H9 (cell line): ENCODE results near the gene AVEN. TPM values are rescaled to one million over a fixed set of nuclear protein-coding genes. Genes with fewer than 3 reads are reported as not detected.

ENCODE experiments used
- DNase-seq: peaks from one replicate; pipeline ENCODE4 v3.0.0-alpha.2; 2017
- H2AFZ ChIP-seq: one replicate; pipeline ENCODE4 v1.6.1; 2013; ENCODE audit warnings: mild to moderate bottlenecking, low read length, control low read depth, moderate library complexity
- H2AK5ac ChIP-seq: 2 replicates; pipeline ENCODE4 v1.6.1; 2013; ENCODE audit warnings: low read length, control low read depth, mixed read lengths; ENCODE audit not compliant: insufficient read length
- H2BK120ac ChIP-seq: one replicate; pipeline ENCODE4 v1.6.1; 2013; ENCODE audit warnings: low read depth, mild to moderate bottlenecking, low read length, control low read depth, inconsistent platforms; ENCODE audit not compliant: poor library complexity, severe bottlenecking
- H2BK12ac ChIP-seq: 2 replicates; pipeline ENCODE4 v1.6.1; 2013; ENCODE audit warnings: low read length, control low read depth, mixed read lengths, low read depth; ENCODE audit not compliant: insufficient read length
- H2BK15ac ChIP-seq: 2 replicates; pipeline ENCODE4 v1.6.1; 2013; ENCODE audit warnings: low read depth, low read length, control low read depth
- H2BK20ac ChIP-seq: one replicate; pipeline ENCODE4 v1.6.1; 2013; ENCODE audit warnings: low read depth, mild to moderate bottlenecking, low read length, control low read depth, inconsistent platforms; ENCODE audit not compliant: poor library complexity, severe bottlenecking
- H2BK5ac ChIP-seq: 2 replicates; pipeline ENCODE4 v1.6.1; 2013; ENCODE audit warnings: low read length, control low read depth, mixed read lengths; ENCODE audit not compliant: insufficient read length
- H3K14ac ChIP-seq: 2 replicates; pipeline ENCODE4 v1.6.1; 2013; ENCODE audit warnings: low read length, control low read depth; ENCODE audit not compliant: insufficient read depth
- H3K18ac ChIP-seq: 2 replicates; pipeline ENCODE4 v1.6.1; 2013; ENCODE audit warnings: low read depth, mild to moderate bottlenecking, mixed read lengths, low read length, control low read depth; ENCODE audit not compliant: insufficient read length
- H3K23ac ChIP-seq: 2 replicates; pipeline ENCODE4 v1.6.1; 2013; ENCODE audit warnings: low read length, control low read depth, mixed read lengths, low read depth; ENCODE audit not compliant: insufficient read length
- H3K23me2 ChIP-seq: 2 replicates; pipeline ENCODE4 v1.6.1; 2013; ENCODE audit warnings: low read depth, mild to moderate bottlenecking, mixed read lengths, low read length, control low read depth; ENCODE audit not compliant: insufficient read length, poor library complexity, severe bottlenecking
- H3K27ac ChIP-seq: 2 replicates; pipeline ENCODE4 v1.5.1; 2013; ENCODE audit warnings: low read length, control low read depth, mixed read lengths, low read depth; ENCODE audit not compliant: insufficient read length
- H3K27me3 ChIP-seq: 2 replicates; pipeline ENCODE4 v1.6.1; 2013; ENCODE audit warnings: low read length, control low read depth, inconsistent platforms; ENCODE audit not compliant: insufficient read depth
- H3K4ac ChIP-seq: 2 replicates; pipeline ENCODE4 v1.6.1; 2013; ENCODE audit warnings: low read depth, mild to moderate bottlenecking, control low read depth, inconsistent platforms, low read length, moderate library complexity
- H3K4me1 ChIP-seq: 2 replicates; pipeline ENCODE4 v1.6.1; 2013; ENCODE audit warnings: low read length, control low read depth, inconsistent platforms; ENCODE audit not compliant: insufficient read depth
- H3K4me2 ChIP-seq: 2 replicates; pipeline ENCODE4 v1.6.1; 2013; ENCODE audit warnings: low read length, control low read depth, mixed read lengths; ENCODE audit not compliant: insufficient read length, insufficient read depth
- H3K56ac ChIP-seq: 2 replicates; pipeline ENCODE4 v1.6.1; 2013; ENCODE audit warnings: low read depth, mild to moderate bottlenecking, mixed read lengths, low read length, control low read depth; ENCODE audit not compliant: insufficient read length
- H3K79me1 ChIP-seq: 2 replicates; pipeline ENCODE4 v1.6.1; 2013; ENCODE audit warnings: low read depth, mild to moderate bottlenecking, moderate library complexity, low read length, control low read depth, inconsistent platforms; ENCODE audit not compliant: insufficient read depth, poor library complexity, severe bottlenecking
- H3K79me2 ChIP-seq: 2 replicates; pipeline ENCODE4 v1.6.1; 2013; ENCODE audit warnings: low read length, control low read depth, inconsistent platforms; ENCODE audit not compliant: insufficient read depth
- H3K9ac ChIP-seq: 2 replicates; pipeline ENCODE4 v1.6.1; 2013; ENCODE audit warnings: low read length, control low read depth, mixed read lengths; ENCODE audit not compliant: insufficient read length; ENCODE audit errors: extremely low read depth
- H3K9me3 ChIP-seq: one replicate; pipeline ENCODE4 v1.6.1; 2013; ENCODE audit warnings: low read depth, low read length, inconsistent platforms; ENCODE audit not compliant: control insufficient read depth
- H3T11ph ChIP-seq: one replicate; pipeline ENCODE4 v1.6.1; 2013; ENCODE audit warnings: mild to moderate bottlenecking, low read length, control low read depth, inconsistent platforms
- H4K20me1 ChIP-seq: one replicate; pipeline ENCODE4 v1.6.1; 2013; ENCODE audit not compliant: control insufficient read depth, insufficient read length, insufficient read depth
- H4K5ac ChIP-seq: 2 replicates; pipeline ENCODE4 v1.6.1; 2013; ENCODE audit warnings: low read depth, mild to moderate bottlenecking, mixed read lengths, low read length, control low read depth; ENCODE audit not compliant: insufficient read length
- H4K8ac ChIP-seq: replicated peaks from 2 replicates; pipeline ENCODE4 v1.6.1; 2013; ENCODE audit warnings: low read length, control low read depth, mixed read lengths, low read depth; ENCODE audit not compliant: insufficient read length
- H4K91ac ChIP-seq: 2 replicates; pipeline ENCODE4 v1.6.1; 2013; ENCODE audit warnings: low read depth, mild to moderate bottlenecking, moderate library complexity, mixed read lengths, low read length, control low read depth; ENCODE audit not compliant: insufficient read length
- H3K27ac Mint-ChIP-seq, 3 experiments: 2 replicates in 2 of 3; 3 replicates in 1 of 3; pipeline ENCODE4 v1.8.0; 2020 to 2021; ENCODE audit warnings: mixed read lengths in 3 of 3, mild to moderate bottlenecking in 1 of 3, moderate library complexity in 1 of 3
- H3K27me3 Mint-ChIP-seq: 2 replicates; pipeline ENCODE4 v1.8.0; 2021; ENCODE audit warnings: low read depth, mild to moderate bottlenecking, moderate library complexity, mixed read lengths
- H3K36me3 Mint-ChIP-seq, 3 experiments: 2 replicates in 2 of 3; 3 replicates in 1 of 3; pipeline ENCODE4 v1.8.0; 2020 to 2021; ENCODE audit warnings: low read depth in 3 of 3, mixed read lengths in 3 of 3; ENCODE audit not compliant: insufficient read depth in 1 of 3
- H3K4me1 Mint-ChIP-seq, 2 experiments: 2 replicates each; pipeline ENCODE4 v1.8.0; 2020; ENCODE audit warnings: mixed read lengths in 2 of 2
- H3K4me3 Mint-ChIP-seq, 2 experiments: 2 replicates in 1 of 2; 3 replicates in 1 of 2; pipeline ENCODE4 v1.8.0; 2020 to 2021; ENCODE audit warnings: mild to moderate bottlenecking in 2 of 2, mixed read lengths in 2 of 2, moderate library complexity in 1 of 2
- H3K9me3 Mint-ChIP-seq, 2 experiments: 2 replicates in 1 of 2; 3 replicates in 1 of 2; pipeline ENCODE4 v1.8.0; 2020; ENCODE audit warnings: mild to moderate bottlenecking in 2 of 2, mixed read lengths in 2 of 2, moderate library complexity in 1 of 2
- WGBS: extraction: QIAGEN DNeasy Blood & Tissue Kit; methylation state at CpG from one replicate; pipeline ENCODE4 v1.1.7; 2013; ENCODE audit warnings: missing lambda C conversion rate, low lambda C conversion rate, mixed read lengths; ENCODE audit not compliant: insufficient read length; ENCODE audit errors: extremely low coverage; 5-methylcytosine and 5-hydroxymethylcytosine counted together
- total RNA-seq: library from RNA; stranded (reverse); gene quantifications from 2 replicates; pipeline ENCODE4 v1.2.1, GENCODE V29; 2021
- TF ChIP-seq, protein P1 (sequence below): fragments of 200-600 bp; sonication (generic); conservative IDR thresholded peaks from 3 replicates; pipeline ENCODE4 v1.8.0; 2021; ENCODE audit warnings: antibody characterized with exemption, mild to moderate bottlenecking

Gene AVEN
- total RNA-seq, 1 experiment from 2014 or later: 16.1 TPM

- no peak overlapping the region for H3K4me3 Mint-ChIP-seq
- Histone ChIP-seq H3K79me1 (no peaks in the 10 kb centered on the region), H2BK20ac (no peak overlapping the region), H3K4ac (no peak overlapping the region), H2BK15ac (no peak overlapping the region), H3K56ac (no peak overlapping the region), H2AK5ac (no peak overlapping the region), H3K9me3 (no peaks in the 10 kb centered on the region), H4K5ac (no peak overlapping the region), H3K23me2 (no peaks in the 10 kb centered on the region), H3K14ac (no peak overlapping the region), H2BK12ac (no peak overlapping the region), H3K9ac (no peak overlapping the region), H3K4me1 (no peaks in the 10 kb centered on the region), H3T11ph (no peak overlapping the region), H3K23ac (no peak overlapping the region), H3K79me2 (no peaks in the 10 kb centered on the region), H3K27me3 (no peaks in the 10 kb centered on the region), H3K4me2 (no peak overlapping the region), H2BK120ac (no peak overlapping the region), H4K20me1 (no peaks in the 10 kb centered on the region), H3K18ac (no peak overlapping the region), H4K91ac (no peak overlapping the region), H3K27ac (no peak overlapping the region), H4K8ac (no peak overlapping the region), H2AFZ (no peak overlapping the region), H2BK5ac (no peak overlapping the region)
- no CpG with 5 or more reads among the region's 2 CpGs for WGBS
- peaks cover 0 to under 1% (median 0%) of the 10 kb centered on the region in 3 experiments; a peak in 2 of 7 replicates for H3K36me3 Mint-ChIP-seq
- no peaks in the 10 kb centered on the region for H3K9me3 Mint-ChIP-seq
- H3K27me3 Mint-ChIP-seq: no peaks in the 10 kb centered on the region
- DNase-seq: no peak
- peak overlapping the region in 1 of 3 experiments; percentile 43; a peak in 1 of 7 replicates for H3K27ac Mint-ChIP-seq
- peaks cover 6 to 15% of the 10 kb centered on the region in 2 experiments for H3K4me1 Mint-ChIP-seq
- TF ChIP-seq, protein P1, sequence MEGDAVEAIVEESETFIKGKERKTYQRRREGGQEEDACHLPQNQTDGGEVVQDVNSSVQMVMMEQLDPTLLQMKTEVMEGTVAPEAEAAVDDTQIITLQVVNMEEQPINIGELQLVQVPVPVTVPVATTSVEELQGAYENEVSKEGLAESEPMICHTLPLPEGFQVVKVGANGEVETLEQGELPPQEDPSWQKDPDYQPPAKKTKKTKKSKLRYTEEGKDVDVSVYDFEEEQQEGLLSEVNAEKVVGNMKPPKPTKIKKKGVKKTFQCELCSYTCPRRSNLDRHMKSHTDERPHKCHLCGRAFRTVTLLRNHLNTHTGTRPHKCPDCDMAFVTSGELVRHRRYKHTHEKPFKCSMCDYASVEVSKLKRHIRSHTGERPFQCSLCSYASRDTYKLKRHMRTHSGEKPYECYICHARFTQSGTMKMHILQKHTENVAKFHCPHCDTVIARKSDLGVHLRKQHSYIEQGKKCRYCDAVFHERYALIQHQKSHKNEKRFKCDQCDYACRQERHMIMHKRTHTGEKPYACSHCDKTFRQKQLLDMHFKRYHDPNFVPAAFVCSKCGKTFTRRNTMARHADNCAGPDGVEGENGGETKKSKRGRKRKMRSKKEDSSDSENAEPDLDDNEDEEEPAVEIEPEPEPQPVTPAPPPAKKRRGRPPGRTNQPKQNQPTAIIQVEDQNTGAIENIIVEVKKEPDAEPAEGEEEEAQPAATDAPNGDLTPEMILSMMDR: no peak
Measured at GRCh38 chr15:34006381-34006780, 32.6 kb downstream of the AVEN start.
